Anterior cingulate cortex (tissue), 58 donors: ENCODE measurements around the gene SELENOK.
A peak's percentile ranks its signal among the peaks of the same experiment; 100 is the strongest.

Experiments
- DNase-seq, 58 donors: peaks; one replicate each; lab custom pipeline; 2025; lab: John Stamatoyannopoulos, UW

The SELENOK gene

DNA sequence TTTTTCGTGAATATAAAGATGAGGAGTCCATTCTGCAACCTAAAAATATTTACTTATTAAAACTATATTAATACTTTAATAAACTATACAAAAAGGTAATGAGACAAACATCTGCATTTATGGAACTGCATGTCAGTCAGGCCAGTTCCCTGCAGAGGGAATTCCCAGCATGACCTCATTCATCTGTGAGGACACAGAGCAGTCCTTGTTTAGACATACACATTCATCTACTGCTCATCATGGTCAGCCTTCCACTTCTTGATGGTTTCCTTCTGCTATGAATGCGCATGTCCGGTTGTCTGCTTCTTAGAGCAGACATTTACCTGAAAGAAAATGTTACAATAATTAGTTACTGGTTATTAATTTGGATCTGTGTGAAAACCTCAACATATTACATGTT is 6.4 kb downstream of the SELENOK start:
- DNase-seq = peak in 15 of 58 donors; percentile 1 to 57 (median 27)

DNA sequence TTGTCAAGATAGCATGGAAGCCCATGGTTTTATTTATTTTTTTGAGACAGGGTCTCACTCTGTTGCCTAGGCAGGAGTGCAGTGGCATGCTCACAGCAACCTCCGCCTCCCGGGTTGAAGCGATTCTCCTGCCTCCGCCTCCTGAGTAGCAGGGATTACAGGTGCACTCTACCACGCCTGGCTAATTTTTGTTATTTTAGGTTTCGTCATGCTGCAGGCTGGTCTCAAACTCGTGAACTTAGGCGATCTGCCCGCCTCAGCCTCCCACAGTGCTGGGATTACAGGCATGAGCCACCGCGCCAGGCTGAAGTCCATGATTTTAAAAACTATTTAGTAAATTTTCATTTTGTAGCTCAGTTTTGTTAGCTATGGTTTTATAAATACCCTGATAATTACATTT is 7.0 kb downstream of the SELENOK start:
- no peak for DNase-seq

DNA sequence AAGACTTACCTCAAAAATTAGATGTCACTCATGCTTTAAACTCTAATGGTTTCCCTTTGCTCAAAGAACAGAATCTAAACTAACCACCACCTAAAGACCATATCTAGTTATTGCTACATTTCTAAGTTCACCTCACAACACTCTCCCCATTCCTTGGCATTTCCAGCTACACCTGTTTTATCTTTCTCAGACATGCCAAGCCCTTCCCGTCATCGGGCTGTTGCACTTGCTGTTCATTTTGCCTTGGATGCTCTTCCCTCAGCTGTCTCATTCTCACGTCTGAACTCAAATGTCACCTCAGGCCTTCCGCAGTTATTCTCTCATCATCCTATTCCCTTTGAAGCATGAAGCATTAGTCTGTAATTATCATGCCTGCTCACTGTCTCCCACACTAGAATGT is 8.7 kb downstream of the SELENOK start:
- DNase-seq = no peak

DNA sequence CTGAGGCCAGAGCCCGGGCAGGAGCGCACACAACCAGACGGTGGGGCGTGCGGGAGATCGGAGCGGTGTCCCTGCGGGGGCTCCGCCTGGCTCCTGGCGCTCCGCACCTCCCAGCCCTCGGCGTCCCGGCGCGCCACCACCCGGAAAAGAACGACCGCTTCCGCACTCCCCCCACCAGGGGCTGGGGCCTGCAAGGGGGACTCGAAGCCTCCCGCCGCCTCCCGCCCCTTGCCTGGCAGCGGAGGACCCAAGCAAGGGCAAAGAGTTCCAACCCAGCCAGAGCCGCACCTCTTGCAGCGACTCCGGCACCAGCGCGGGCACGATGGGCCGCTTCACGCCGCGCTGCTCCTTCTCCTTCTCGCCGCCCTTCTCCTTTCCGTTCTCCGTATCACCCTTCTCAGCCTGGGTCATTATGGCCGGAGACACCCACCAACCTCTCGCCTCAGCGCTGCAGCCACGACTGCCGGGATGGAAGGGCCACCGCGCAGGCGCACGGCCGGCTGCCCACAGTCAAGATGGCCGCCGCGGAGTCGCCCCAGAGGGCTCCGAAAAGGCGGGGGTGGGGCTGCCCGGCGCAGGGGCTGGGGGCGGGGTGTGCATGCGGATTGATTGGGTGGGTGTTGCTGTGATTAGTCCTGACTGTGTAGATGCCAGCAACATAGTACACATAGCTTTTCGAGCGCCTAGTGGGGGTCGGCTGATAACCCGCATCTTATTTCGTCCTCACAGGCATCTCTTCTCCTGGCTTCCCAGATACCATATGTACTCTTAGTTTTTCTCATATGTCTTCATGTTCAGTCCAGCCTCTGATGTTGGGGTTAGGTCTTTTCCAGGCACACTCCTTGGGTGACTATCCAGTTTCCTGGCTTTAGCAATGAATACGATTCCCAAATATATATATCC is 9.7 kb downstream of the SELENOK start, which contains the start of gene ACTR8:
Gene ACTR8, minus strand, starts transcription at position 462 of the 903 bp plus-strand sequence. Its CDS starts 51 bp downstream, at position 411.
- peak; percentile 15 to 90 (median 83) for DNase-seq

DNA sequence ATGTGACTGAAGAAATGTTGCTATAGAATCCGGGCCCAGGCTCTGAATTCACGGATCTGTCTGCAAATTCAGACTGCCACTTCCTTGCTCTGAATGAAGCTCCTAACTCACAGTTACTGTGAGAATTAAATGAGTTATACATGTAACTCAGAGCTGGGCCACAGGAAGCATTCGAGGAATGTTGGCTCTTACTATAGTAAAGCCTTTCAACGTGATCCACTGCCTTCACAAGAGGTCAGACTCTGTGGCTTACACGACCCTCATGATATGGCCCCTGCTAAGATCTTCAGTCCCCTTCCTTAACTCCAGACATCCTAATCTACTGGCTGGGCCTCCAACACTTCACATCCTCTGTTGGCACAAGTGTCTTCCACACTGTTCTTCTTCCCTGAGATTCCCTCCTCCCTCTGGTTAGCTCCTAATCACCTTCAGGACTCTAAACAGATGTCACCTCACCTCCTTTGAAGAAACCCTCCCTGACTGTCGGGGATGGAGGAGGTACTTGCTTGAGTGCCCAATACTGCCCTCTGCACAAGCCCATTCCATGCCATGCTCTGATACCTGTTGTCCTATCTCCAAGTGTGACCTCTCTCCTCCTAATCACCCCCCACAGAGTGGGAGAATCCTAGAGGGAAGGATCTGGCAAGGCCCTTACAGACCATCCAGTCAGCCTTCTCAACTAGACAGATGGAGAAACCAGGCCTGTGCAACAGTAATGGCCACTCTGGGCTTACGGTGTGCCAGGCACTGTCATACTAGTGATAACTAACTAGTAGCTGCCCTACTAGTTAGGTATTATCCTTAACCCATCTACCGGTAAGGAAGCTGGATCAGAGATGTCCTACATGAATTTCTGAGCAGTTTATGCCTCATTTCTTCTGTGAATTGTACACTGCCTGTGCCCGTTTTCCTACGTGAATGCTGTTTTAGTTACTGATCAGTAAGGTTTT is 11.0 kb downstream of the SELENOK start:
- no peak for DNase-seq

DNA sequence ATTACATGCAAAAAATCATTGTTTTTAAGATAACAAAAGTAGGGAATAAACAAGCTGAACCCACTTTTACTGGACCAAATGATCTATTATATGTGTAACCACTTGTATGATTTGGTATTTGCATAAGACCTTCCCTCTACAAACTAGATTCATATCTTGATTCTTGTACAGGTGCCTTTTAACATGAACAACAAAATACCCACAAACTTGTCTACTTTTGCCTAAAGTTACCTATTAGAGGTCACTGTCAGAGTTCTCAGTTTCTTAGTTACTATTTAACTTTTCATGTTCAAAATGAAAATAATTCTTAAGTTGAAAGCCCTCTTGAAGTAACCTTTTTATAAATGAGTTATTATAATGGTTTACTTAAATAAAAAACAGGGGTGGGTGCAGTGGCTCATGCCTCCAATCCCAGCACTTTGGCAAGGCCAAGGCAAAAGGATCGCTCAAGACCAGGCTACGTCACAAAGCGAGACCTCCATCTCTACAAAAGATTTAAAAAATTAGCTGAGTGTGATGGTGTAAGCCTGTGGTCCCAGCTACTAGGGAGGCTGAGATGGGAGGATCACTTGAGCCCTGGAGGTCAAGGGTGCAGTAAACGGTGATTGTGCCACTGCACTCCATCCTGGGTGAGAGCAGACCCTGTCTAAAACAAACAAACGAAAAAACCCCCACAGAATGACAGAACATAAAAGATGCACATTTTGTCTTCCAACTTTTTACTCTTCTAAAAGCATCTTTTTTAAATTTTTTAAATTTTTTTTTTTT is 25.7 kb downstream of the SELENOK start:
- DNase-seq = no peak

DNA sequence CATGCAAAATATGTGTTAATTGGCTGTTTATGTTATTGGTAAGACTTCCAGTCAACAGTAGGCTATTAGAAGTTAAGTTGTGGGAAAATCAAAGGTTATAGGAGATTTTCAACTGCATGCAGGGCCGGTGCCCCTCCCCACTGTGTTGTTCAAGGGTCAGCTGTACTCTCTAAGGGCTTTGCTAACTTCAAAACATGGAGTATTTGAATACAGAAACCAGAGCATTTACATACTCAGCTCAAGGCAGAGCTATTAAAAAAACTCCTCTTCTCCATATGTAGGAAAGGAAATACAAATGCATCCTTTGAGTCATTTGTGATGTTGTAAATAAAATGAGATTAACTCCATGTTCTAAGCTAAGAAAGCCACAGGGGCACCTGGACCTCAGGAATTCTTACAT is 28.5 kb downstream of the SELENOK start:
- no peak for DNase-seq

DNA sequence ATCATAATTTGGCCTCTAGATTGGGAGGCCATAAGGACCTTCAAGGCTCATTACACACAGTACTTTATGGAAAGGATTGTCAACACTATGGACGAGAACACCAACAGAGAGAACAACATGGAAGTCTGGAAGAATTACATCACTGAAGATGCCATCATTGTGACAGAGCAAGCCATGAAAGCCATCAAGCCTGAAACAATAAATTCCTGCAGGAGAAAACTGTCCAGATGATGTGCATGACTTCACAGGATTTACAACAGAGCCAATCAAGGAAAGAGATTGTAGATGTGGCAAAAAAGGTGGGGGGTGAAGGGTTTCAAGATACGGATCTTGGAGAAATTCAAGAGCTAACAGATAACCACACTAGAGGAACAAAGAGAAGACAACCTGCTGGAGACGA is 29.4 kb downstream of the SELENOK start:
- no peak for DNase-seq

DNA sequence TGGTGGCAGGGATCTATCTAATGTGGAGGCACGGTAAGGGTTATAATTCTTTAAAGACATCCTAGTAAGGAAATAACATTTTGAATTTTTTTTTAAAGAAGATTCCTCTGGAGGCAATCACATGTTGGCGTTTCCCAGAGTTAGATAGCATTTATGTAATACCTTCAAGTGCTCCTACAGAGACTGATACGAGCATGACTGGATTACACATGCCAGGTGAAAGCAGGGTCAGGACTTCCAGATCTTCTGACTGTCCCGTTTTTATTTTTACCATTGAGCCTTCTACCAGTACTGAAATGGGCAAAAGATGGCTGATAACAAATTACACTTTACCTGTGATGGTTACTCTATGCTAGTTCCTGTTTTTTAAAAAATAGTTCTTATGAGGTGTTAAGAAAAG is 31.5 kb downstream of the SELENOK start:
- no peak for DNase-seq

DNA sequence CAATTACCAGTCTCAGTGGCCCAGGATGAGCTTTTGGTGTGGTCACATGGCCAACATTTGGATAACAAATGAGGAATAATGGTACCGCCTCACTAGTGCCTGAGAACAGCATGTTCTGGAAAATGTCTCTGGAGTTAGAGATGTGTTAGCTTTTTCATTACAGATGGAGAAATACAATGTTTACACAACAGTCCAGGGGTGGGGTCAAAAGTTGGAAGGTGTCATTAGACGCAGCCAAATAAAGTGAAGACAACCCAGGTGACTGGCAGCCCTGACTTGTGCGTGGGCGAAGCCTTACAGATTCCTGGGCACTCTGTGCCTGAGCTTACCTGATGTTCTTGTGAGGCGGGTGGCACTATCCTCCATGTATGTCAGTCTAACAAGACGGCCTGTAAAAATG is 32.5 kb downstream of the SELENOK start:
- no peak for DNase-seq

DNA sequence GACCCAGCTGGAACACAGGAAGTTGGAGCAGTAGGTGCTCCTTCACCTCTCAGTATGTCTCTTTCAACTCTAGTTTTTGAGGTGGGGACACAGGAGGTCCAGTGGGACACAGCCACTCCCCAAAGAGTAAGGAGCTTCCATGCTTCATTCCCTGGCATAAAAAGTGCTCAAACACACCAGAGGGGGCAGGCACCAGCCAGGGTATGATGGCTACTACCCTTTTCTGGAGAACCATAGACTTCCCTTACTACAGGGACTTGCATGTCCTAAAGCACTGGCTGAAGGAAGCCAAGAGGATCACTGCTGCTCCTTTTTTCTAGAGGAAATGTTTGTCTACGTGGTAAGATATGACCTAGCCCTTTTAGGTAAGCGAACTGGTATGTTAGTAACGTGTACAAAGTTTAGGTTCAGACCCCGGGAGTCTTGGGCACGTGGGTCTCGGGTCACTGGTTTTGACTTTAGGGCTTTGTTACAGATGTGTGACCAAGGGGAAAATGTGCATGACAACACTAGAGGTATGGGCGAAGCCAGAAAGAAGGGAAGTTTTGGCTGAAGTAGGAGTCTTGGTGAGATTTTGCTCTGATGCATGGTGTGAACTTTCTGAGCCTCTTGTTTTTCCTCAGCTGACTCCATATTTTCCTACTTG is 33.4 kb downstream of the SELENOK start:
- no peak for DNase-seq

DNA sequence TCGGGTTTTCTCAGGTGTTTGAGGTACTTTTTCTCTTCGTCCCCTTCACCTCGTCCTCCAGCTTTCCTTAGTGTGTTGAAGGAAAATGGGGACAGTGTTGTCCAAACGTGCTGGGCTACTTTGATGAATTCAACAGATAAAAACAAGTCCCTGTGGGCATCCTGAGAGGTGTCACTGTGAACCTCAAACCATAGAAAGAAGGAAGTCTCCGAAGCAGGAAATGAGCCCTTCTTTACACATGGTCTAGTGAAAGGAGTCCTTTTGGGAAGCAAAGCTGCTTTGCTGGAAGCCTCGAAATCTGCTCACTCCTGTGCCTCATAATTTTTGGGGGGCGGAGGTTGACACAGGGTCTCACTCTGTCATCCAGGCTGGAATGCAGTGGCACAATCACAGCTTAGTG is 34.7 kb downstream of the SELENOK start:
- DNase-seq = no peak

DNA sequence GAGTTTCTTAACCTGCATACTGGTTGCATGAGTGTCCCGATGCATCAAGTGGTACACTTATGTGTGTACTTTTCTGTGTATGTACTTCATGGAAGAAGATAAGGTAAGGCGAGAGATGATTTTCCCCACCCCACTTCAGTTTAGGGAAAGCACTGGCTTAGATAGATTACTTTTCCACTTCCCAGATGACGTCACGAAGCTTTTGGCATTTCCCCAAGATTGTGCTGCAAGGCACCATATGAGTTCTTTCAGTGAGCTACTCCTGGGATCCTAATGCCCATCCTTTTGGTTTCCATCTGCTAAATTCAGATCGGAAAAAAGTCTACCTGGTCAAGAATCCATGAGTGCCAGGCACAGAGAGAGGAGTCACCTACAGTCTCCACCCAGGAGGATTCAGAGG is 40.8 kb downstream of the SELENOK start:
- peak in 3 of 58 donors; percentile 3 to 16 (median 6) for DNase-seq

DNA sequence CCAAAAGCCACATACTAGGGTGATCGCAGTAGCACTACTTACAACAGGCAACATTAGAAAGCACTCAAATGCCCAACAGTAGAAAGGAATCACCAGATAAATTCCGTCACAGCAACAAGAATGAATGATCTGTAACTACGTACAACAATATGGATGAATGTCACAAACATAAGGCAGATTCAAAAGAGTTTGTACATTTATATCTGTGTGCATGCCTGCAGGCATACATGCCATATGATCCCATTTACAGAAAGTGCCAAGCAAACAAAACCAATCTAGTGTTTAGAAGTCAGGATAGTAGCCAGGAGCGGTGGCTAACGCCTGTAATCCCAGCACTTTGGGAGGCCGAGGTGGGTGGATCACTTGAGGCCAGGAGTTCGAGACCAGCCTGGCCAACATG is 41.7 kb downstream of the SELENOK start:
- no peak for DNase-seq

DNA sequence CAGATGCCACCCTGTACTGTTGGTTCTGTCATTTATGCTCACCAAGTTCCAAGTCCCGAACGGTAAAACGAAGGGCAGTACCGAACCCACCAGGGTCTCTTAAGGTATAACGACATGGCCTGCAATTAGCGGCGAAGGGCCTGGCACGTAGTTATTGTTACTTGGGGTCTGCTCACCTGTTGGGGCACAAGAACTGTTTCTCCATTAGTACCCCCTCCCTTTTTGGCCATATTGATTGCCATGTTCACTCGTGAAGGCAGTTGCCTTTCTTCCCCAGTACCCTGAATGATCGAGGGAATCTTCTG is 44.9 kb downstream of the SELENOK start:
- no peak for DNase-seq

DNA sequence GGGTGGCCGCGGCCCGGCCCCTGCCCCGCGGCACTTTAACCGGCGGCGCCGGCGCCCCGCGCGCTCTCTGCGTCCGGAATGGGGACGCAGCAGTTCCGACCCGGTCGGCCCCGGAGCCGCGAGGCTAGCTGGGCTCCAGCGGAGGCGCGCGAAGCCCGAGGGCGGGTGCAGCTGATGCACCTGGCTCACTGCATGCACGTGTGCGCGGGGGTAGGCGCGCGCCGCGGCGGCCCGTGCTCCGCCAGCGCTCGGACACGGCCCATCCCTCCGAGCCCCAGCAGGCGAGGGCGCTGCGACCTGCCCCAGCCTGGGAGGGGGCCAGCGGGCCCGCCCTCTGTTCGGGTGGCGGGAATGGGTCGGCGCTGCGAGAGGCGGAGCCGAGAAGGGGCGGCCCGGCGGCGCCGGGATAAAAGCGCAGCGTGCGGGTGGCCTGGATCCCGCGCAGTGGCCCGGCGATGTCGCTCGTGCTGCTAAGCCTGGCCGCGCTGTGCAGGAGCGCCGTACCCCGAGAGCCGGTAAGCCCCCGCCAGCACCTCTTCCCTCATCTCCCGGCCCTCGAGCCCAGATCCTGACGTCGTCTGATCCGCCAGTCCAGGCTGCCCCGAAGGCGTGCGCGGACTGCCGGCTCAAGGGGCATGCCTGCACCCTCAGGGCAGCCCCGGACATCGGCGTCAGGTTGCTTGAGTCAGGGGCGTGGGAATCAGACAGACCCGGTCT is 45.4 kb downstream of the SELENOK start, which contains the start of the genes CHDH and IL17RB:
Gene CHDH, minus strand, starts transcription at position 286 of the 717 bp plus-strand sequence. CDS start 22,411 bp downstream, outside the sequence.
Gene IL17RB, plus strand, starts transcription at position 435 of the 717 bp plus-strand sequence. Its CDS starts 21 bp downstream, at position 456.
- peak in 52 of 58 donors; percentile 32 to 87 (median 62) for DNase-seq

DNA sequence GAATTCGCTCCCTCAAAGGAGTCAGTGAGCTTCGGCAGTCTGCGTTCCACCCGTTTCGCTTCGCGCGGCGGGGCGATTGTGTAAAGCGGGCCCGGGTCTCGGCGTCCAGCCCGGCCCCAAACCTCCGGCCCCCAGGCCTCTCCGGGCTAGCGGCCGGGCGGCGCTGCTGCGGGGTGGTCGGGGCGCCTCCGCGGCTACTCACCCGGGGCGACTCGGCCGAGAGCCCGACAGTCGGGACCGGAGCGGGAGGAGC is 45.9 kb downstream of the SELENOK start:
- DNase-seq = no peak

DNA sequence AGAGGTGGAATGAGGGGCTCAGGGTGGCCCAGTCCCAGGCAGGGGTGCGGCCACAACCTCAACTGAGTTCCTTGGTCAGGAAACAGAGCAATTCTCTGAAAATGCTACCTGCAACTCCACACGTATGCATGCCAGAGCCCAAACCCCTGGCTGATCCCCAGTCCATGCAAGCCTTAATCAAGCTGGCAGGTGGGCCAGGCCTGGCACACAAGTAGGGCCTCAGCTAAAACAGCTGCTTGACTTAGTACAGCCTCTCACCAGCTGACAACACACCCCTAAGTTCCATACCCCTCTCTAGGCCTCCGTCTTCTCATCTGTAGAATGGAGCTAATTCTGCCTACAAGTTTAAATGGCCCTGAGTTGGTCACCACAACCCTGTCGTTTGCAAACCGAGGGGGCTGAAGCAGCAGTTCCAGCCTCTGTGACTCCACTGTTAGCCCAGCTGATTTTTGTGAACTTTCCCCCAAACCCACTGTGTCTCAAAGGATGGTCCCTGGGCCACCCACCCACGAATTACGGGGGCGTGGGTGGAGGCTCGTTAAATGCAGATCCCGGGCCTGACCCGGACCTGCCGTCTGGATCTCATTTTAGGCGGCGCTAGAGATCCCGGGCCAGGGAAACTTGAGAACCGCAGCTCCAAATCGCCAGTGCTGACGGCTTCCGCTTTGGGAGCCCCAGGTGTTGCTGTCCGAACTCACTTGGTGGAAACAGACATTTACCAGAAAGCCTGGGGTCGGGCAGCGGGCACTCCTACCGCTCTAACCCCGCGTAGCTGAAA is 46.4 kb downstream of the SELENOK start:
- peak in 26 of 58 donors; percentile 5 to 52 (median 31) for DNase-seq
